NCI-H1105 (cell line): ENCODE results near the gene MAN1A2.

Experiments used
- DNase-seq: peaks from one replicate; lab custom pipeline; 2025; lab: John Stamatoyannopoulos, UW

Gene MAN1A2

GRCh38 chr1:117576236-117576635, 209.0 kb downstream of the MAN1A2 start:
- DNase-seq, result no peak

- DNase-seq, result no peak
These were observed 210.1 kb downstream of the MAN1A2 start for GRCh38 chr1:117577191-117577885.

- no peak for DNase-seq
These were observed 211.2 kb downstream of the MAN1A2 start for GRCh38 chr1:117578466-117578865.
